K562 (cell line): ENCODE measurements around the gene KCNAB1. TPM values are rescaled to one million over a fixed set of nuclear protein-coding genes. Genes with fewer than 3 reads are reported as not detected.

Source experiments
- ATAC-seq: fragments of 200-7000 bp; cut with Tn5 transposase; 3 replicates; pipeline ENCODE4 v1.9.1; 2020; ENCODE audit warnings: moderate library complexity
- BruUV-seq: library from RNA; stranded (reverse); fragments of 400-500 nt; replicated peaks from 2 replicates; lab custom pipeline; 2021; lab: Mats Ljungman, UMichigan
- CTCF ChIA-PET: fragments of 300-600 bp; formaldehyde crosslinking; extraction: SDS; loops from one replicate; lab custom pipeline; 2021; ENCODE audit warnings: low intra/inter-chr PET ratio; lab: Yijun Ruan, JAX
- POLR2A ChIA-PET: fragments of 300-600, 350-650 bp; sonication (Branson Sonifier 250); formaldehyde crosslinking; extraction: SDS; loops from one replicate; lab custom pipeline; 2021; ENCODE audit warnings: antibody characterized with exemption, inconsistent platforms; lab: Yijun Ruan, JAX
- DNase-seq, 4 experiments: peaks; one replicate each; pipeline versions ENCODE4 v3.0.0 to v3.0.0-alpha.2; 2011 to 2018; ENCODE audit warnings: low spot score in 3 of 4, mixed read lengths in 3 of 4; ENCODE audit errors: extremely low read depth in 1 of 4
- FAIRE-seq: peaks from 2 replicates; lab custom pipeline; 2011; peaks lifted over from hg19 to GRCh38; lab: Jason Lieb, UNC
- H2AFZ ChIP-seq: 2 replicates; pipeline ENCODE4 v1.6.0; 2011; ENCODE audit warnings: low read depth, low read length, control low read depth, inconsistent platforms
- H3K27ac ChIP-seq: fragments of 200-600 bp; 3 replicates; pipeline ENCODE4 v1.8.0; 2011; ENCODE audit warnings: low read depth, mild to moderate bottlenecking, control low read depth, inconsistent platforms, low read length, moderate library complexity, mixed read lengths; ENCODE audit errors: extremely low read depth
- H3K27me3 ChIP-seq, 2 experiments: fragments of 300-600 bp in 1 of 2; 2 replicates in 1 of 2; 3 replicates in 1 of 2; pipeline versions ENCODE4 v1.6.0 to v1.8.0; 2011; ENCODE audit warnings: inconsistent platforms in 2 of 2, low read length in 2 of 2, mild to moderate bottlenecking in 1 of 2, mixed read lengths in 1 of 2, moderate library complexity in 1 of 2; ENCODE audit not compliant: control insufficient read depth in 2 of 2, insufficient read depth in 2 of 2
- H3K36me3 ChIP-seq: fragments of 300-600 bp; 3 replicates; pipeline ENCODE4 v1.8.0; 2011; ENCODE audit warnings: mild to moderate bottlenecking, low read length, inconsistent platforms; ENCODE audit not compliant: control insufficient read depth, insufficient read depth
- H3K4me1 ChIP-seq, 2 experiments: fragments of 200-600 bp in 1 of 2; replicated peaks in 1 of 2; 2 replicates in 1 of 2; 3 replicates in 1 of 2; pipeline versions ENCODE4 v1.5.1 to v1.8.0; 2011; ENCODE audit warnings: inconsistent platforms in 2 of 2, low read length in 2 of 2, mild to moderate bottlenecking in 1 of 2, mixed read lengths in 1 of 2, moderate library complexity in 1 of 2; ENCODE audit not compliant: control insufficient read depth in 2 of 2, insufficient read depth in 2 of 2
- H3K4me2 ChIP-seq: 2 replicates; pipeline ENCODE4 v1.6.1; 2011; ENCODE audit warnings: low read length, control low read depth, inconsistent platforms, mixed read lengths; ENCODE audit not compliant: insufficient read depth
- H3K4me3 ChIP-seq: fragments of 200-600 bp; sonication (generic), shearing (Covaris generic); 2 replicates; pipeline ENCODE4 v1.5.1; 2016; ENCODE audit warnings: control low read depth, inconsistent platforms
- H3K79me2 ChIP-seq: fragments of 200-600 bp; 3 replicates; pipeline ENCODE4 v1.8.0; 2011; ENCODE audit warnings: low read length, inconsistent platforms; ENCODE audit not compliant: control insufficient read depth, insufficient read depth
- H3K9ac ChIP-seq, 2 experiments: 2 replicates each; pipeline versions ENCODE4 v1.6.0 to v1.6.1; 2011; ENCODE audit warnings: low read depth in 2 of 2, low read length in 2 of 2, control low read depth in 1 of 2, inconsistent platforms in 1 of 2, mild to moderate bottlenecking in 1 of 2, mixed read lengths in 1 of 2; ENCODE audit not compliant: insufficient read depth in 1 of 2
- H3K9me1 ChIP-seq: one replicate; pipeline ENCODE4 v1.6.0; 2011; ENCODE audit warnings: inconsistent platforms, mild to moderate bottlenecking, low read length, moderate library complexity; ENCODE audit not compliant: control insufficient read depth, insufficient read depth
- H3K9me3 ChIP-seq: replicated peaks from 2 replicates; pipeline ENCODE4 v1.5.1; 2011; ENCODE audit warnings: low read depth, low read length, inconsistent platforms; ENCODE audit not compliant: control insufficient read depth, insufficient read depth
- H4K20me1 ChIP-seq: replicated peaks from 2 replicates; pipeline ENCODE4 v1.6.1; 2011; ENCODE audit warnings: low read length, inconsistent platforms, mixed read lengths; ENCODE audit not compliant: control insufficient read depth, insufficient read depth
- CCNT2 ChIP-seq: IDR thresholded peaks from 2 replicates; pipeline ENCODE4 v1.6.1; 2011; ENCODE audit warnings: borderline replicate concordance, low read depth, mild to moderate bottlenecking, moderate library complexity, mixed read lengths, low read length; ENCODE audit not compliant: insufficient read length; ENCODE audit errors: extremely low read depth
- CHD2 ChIP-seq: IDR thresholded peaks from 2 replicates; pipeline ENCODE4 v1.6.1; 2011; ENCODE audit warnings: low read depth, low read length
- GABPA ChIP-seq: fragments of 200-800 bp; sonication (Bioruptor generic); conservative IDR thresholded peaks from 2 replicates; pipeline ENCODE4 v1.6.1; 2016; ENCODE audit warnings: low read depth, missing genetic modification characterization, missing compliant biosample characterization
- NFRKB ChIP-seq: fragments of 450-650 bp; IDR thresholded peaks from 2 replicates; pipeline ENCODE4 v1.6.1; 2016; ENCODE audit warnings: low read depth
- PHB2 ChIP-seq: fragments of 450-650 bp; IDR thresholded peaks from 2 replicates; pipeline ENCODE4 v1.6.1; 2017; ENCODE audit warnings: low read depth
- STAT5B ChIP-seq: fragments of 250-450 bp; sonication (Bioruptor Pico); IDR thresholded peaks from 2 replicates; pipeline ENCODE4 v1.8.0; 2021; ENCODE audit warnings: mild to moderate bottlenecking, inconsistent platforms
- WGBS: fragments of 100-300 bp; shearing (Covaris generic); methylation state at CpG from one replicate; pipeline ENCODE4 v1.1.6; 2016; ENCODE audit warnings: low coverage, mixed read lengths; ENCODE audit not compliant: insufficient coverage; ENCODE audit errors: missing lambda C conversion rate; 5-methylcytosine and 5-hydroxymethylcytosine counted together
- in situ Hi-C: fragments of 300-500 bp; cut with MboI; formaldehyde crosslinking; loops from 4 replicates; pipeline ENCODE4 v1.15.0; 2018; ENCODE audit warnings: inconsistent platforms, mixed read lengths
- intact Hi-C: fragments of 100-400 bp; cut with micrococcal nuclease; formaldehyde crosslinking; loops from 2 replicates; pipeline ENCODE4 v1.14.2; 2022
- polyA plus RNA-seq, 8 experiments: library from polyadenylated mRNA; depleted of rRNA in 4 of 8; stranded (reverse) in 5 of 8; unstranded in 3 of 8; fragments of >200 nt; fragmentation: Nextera tagmentation in 2 of 8; fragmentation: Illumina TruSeq in 1 of 8; extraction: Ambion mirVana in 2 of 8; extraction: Trizol in 1 of 8; gene quantifications; 2 replicates each; pipeline versions ENCODE4 v1.2.1 to v1.2.3, GENCODE V29; 2011 to 2014; ENCODE audit warnings: inconsistent platforms in 1 of 8, missing spikeins in 1 of 8
- total RNA-seq, 7 experiments: library from RNA; depleted of rRNA in 6 of 7; stranded (reverse); fragments of >200 nt in 6 of 7; fragmentation: Illumina TruSeq in 2 of 7; extraction: Trizol in 2 of 7; gene quantifications; 2 replicates each; pipeline versions ENCODE4 v1.2.1 to v1.2.3, GENCODE V29; 2011 to 2021; ENCODE audit warnings: low replicate concordance in 1 of 7
- TF ChIP-seq, protein P1 (sequence below): fragments of 250-450 bp; sonication (Bioruptor Pico); IDR thresholded peaks from 2 replicates; pipeline ENCODE4 v1.8.0; 2021; ENCODE audit warnings: moderate library complexity, mild to moderate bottlenecking, inconsistent platforms

KCNAB1 gene
- total and polyA plus RNA-seq, 9 of the 15 experiments (the other 6 are each of a cell fraction or from before 2014, with no cell fraction given): 0.14 to 1.2 (median 0.51) TPM

GRCh38 chr3:156400062-156400461 is 279.7 kb downstream of the KCNAB1 start:
- Histone ChIP-seq H3K27me3 (peaks cover 0 to 6% of the 10 kb centered on the region in 2 experiments; a peak in 2 of 5 replicates), H3K4me1 (no peaks in the 10 kb centered on the region), H3K9me3 (no peaks in the 10 kb centered on the region), H3K9me1 (no peaks in the 10 kb centered on the region), H4K20me1 (no peaks in the 10 kb centered on the region)
- CTCF ChIA-PET: no interaction called here
- FAIRE-seq: no peak
- BruUV-seq: no TSS peak
- TF ChIP-seq NFRKB: no peak
- no peak for TF ChIP-seq CCNT2
- no peak for TF ChIP-seq CHD2
- no peak for TF ChIP-seq PHB2
- TF ChIP-seq GABPA (tag): no peak
- TF ChIP-seq, protein P1, sequence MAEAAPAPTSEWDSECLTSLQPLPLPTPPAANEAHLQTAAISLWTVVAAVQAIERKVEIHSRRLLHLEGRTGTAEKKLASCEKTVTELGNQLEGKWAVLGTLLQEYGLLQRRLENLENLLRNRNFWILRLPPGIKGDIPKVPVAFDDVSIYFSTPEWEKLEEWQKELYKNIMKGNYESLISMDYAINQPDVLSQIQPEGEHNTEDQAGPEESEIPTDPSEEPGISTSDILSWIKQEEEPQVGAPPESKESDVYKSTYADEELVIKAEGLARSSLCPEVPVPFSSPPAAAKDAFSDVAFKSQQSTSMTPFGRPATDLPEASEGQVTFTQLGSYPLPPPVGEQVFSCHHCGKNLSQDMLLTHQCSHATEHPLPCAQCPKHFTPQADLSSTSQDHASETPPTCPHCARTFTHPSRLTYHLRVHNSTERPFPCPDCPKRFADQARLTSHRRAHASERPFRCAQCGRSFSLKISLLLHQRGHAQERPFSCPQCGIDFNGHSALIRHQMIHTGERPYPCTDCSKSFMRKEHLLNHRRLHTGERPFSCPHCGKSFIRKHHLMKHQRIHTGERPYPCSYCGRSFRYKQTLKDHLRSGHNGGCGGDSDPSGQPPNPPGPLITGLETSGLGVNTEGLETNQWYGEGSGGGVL (CRISPR knock-in tag): no peak
- no peak for TF ChIP-seq STAT5B (CRISPR knock-in tag)
- TF ChIP-seq, all 486 proteins: peak for 0
- H3K9ac ChIP-seq: no peak overlapping the region
- 0% methylated on average over 2 of the region's 2 CpGs for WGBS
- no peak overlapping the region for H2AFZ ChIP-seq
- no peak overlapping the region for H3K4me3 ChIP-seq
- H3K27ac ChIP-seq: no peak overlapping the region
- intact Hi-C loops: no loop called here
- no peaks in the 10 kb centered on the region for H3K36me3 ChIP-seq
- in situ Hi-C loops: no loop called here
- H3K79me2 ChIP-seq: no peaks in the 10 kb centered on the region
- H3K4me2 ChIP-seq: no peak overlapping the region
- no peak for ATAC-seq
- no peak for DNase-seq
- POLR2A ChIA-PET: no interaction called here
